T-helper 22 cell (primary cell): Measurements from ENCODE around the gene CMPK2.
"Not testable (repeated sequence)": the region's sequence is repeated elsewhere in the genome, so short reads cannot be mapped to it uniquely, and the experiment has no call there.

Experiments
- DNase-seq: peaks from one replicate; pipeline ENCODE4 v3.0.0-alpha.2; 2020; ENCODE audit warnings: low read depth

Gene CMPK2

GRCh38 chr2:6865346-6866274, at the start of gene CMPK2:
CMPK2 (minus strand) TSS chr2:6865907; CDS start chr2:6865696, 211 bp downstream.
- peak; percentile 67 for DNase-seq

- DNase-seq: no peak
Measured at GRCh38 chr2:6915399-6915798, 49.7 kb upstream of the CMPK2 start.

GRCh38 chr2:6914828-6915227, 49.1 kb upstream of the CMPK2 start:
- DNase-seq: no peak

- DNase-seq: peak; percentile 18
Measured at GRCh38 chr2:6913415-6914157, 47.9 kb upstream of the CMPK2 start.

GRCh38 chr2:6911721-6912120, 46.0 kb upstream of the CMPK2 start:
- no peak for DNase-seq

- no peak for DNase-seq
Measured at GRCh38 chr2:6909431-6910385, 44.0 kb upstream of the CMPK2 start.

GRCh38 chr2:6908291-6908690, 42.6 kb upstream of the CMPK2 start:
- no peak for DNase-seq

- DNase-seq: no peak
Measured at GRCh38 chr2:6906165-6906741, 40.5 kb upstream of the CMPK2 start.

- no peak for DNase-seq
Measured at GRCh38 chr2:6905668-6906067, 40.0 kb upstream of the CMPK2 start.

- DNase-seq: not testable (repeated sequence)
Measured at GRCh38 chr2:6902581-6902980, 36.9 kb upstream of the CMPK2 start.

GRCh38 chr2:6896930-6897759, 31.4 kb upstream of the CMPK2 start:
- no peak for DNase-seq

GRCh38 chr2:6893876-6894482, 28.3 kb upstream of the CMPK2 start:
- DNase-seq: no peak

- DNase-seq: no peak
Measured at GRCh38 chr2:6888724-6889123, 23.0 kb upstream of the CMPK2 start.

- DNase-seq: no peak
Measured at GRCh38 chr2:6887751-6888192, 22.1 kb upstream of the CMPK2 start.

- DNase-seq: no peak
Measured at GRCh38 chr2:6885968-6886367, 20.3 kb upstream of the CMPK2 start.

GRCh38 chr2:6885551-6885950, 19.8 kb upstream of the CMPK2 start:
- no peak for DNase-seq

- DNase-seq: no peak
Measured at GRCh38 chr2:6883448-6884122, 17.9 kb upstream of the CMPK2 start.

- no peak for DNase-seq
Measured at GRCh38 chr2:6881516-6881915, 15.8 kb upstream of the CMPK2 start.

GRCh38 chr2:6881046-6881445, 15.3 kb upstream of the CMPK2 start:
- no peak for DNase-seq
